GM13977 (cell line): ENCODE measurements around the gene IMPG2.

ENCODE experiments used
- DNase-seq: peaks from one replicate; pipeline ENCODE4 v3.0.0; 2012; ENCODE audit warnings: low spot score
- in situ Hi-C: fragments of 300-500 bp; cut with MboI; formaldehyde crosslinking; loops from one replicate; pipeline ENCODE4 v1.12.0; 2022; ENCODE audit warnings: low sequenced_read_pairs, low pct_unique_long_range_greater_than_20kb, mixed read lengths, inconsistent platforms; ENCODE audit not compliant: unreplicated experiment
- TF ChIP-seq, protein P1 (sequence below): IDR thresholded peaks from 2 replicates; pipeline ENCODE4 v1.5.1; 2012; ENCODE audit warnings: mild to moderate bottlenecking, control low read depth; ENCODE audit not compliant: insufficient read depth; ENCODE audit errors: extremely low read depth, missing control alignments

The IMPG2 gene

DNA sequence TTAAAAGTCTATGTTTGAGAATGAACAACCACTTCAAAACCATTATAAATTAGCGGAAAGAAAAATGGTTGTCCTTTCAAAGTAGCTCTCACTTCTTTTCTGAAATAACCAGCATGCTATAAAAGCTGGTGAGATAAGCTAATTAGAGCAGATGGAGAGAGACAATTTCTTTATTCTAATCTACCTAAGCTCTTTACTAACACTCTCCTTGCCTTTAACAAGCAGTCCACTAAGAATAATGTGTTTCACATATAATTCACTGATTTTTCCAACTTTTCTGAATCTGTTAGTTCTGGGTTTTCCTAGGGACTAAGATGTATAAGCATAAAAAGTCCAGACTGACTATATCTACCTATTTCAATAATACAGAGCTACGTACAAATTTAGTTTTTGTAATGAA lies at the start of gene IMPG2:
Gene IMPG2 (minus strand): TSS at position 101 of the 400 bp plus-strand sequence. CDS start 203 bp downstream, outside the sequence.
- no peak for DNase-seq
- TF ChIP-seq, protein P1, sequence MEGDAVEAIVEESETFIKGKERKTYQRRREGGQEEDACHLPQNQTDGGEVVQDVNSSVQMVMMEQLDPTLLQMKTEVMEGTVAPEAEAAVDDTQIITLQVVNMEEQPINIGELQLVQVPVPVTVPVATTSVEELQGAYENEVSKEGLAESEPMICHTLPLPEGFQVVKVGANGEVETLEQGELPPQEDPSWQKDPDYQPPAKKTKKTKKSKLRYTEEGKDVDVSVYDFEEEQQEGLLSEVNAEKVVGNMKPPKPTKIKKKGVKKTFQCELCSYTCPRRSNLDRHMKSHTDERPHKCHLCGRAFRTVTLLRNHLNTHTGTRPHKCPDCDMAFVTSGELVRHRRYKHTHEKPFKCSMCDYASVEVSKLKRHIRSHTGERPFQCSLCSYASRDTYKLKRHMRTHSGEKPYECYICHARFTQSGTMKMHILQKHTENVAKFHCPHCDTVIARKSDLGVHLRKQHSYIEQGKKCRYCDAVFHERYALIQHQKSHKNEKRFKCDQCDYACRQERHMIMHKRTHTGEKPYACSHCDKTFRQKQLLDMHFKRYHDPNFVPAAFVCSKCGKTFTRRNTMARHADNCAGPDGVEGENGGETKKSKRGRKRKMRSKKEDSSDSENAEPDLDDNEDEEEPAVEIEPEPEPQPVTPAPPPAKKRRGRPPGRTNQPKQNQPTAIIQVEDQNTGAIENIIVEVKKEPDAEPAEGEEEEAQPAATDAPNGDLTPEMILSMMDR: no peak

DNA sequence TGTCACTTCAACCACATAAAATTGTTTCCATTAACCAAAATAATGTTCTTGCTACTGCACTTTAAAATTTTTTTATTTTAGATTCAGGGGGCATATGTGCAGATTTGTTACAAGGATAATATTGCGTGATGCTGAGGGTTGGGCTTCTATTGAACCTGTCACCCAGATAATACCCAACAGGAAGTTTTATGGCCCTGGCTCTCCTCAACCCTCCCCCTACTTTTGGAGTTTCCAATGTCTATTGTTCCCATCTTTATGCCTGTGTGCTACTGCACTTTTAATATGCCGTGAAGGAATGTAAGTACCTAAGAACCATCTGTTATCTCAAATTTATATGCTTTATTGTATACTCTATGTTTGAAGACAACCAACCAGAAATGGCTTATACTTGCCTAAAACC lies 42.0 kb upstream of the IMPG2 start:
- in situ Hi-C loops: no loop called here
- TF ChIP-seq, protein P1: no peak
- DNase-seq: no peak

More for the DNA sequence above, at the start of gene IMPG2:
- in situ Hi-C loops: no loop called here

DNA sequence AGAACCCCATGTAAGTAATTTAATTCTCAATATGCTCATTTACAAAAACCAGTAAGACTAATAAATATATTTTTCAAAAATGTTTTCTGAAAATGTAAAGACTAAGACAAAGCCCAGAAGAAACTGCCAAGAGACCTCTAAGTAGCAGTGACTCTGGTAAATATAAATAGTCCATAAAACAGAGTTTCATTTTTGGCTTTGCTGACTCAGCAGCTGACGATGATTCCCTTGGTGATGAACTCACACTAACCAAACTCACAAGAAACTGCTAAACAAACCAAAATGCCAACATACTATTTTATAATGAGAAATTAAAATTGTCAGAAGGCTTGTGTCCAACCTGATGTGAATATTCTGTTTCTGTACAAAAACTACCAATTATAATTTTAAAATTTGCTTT lies 31.5 kb upstream of the IMPG2 start:
- in situ Hi-C loops: no loop called here
- TF ChIP-seq, protein P1: no peak
- no peak for DNase-seq

DNA sequence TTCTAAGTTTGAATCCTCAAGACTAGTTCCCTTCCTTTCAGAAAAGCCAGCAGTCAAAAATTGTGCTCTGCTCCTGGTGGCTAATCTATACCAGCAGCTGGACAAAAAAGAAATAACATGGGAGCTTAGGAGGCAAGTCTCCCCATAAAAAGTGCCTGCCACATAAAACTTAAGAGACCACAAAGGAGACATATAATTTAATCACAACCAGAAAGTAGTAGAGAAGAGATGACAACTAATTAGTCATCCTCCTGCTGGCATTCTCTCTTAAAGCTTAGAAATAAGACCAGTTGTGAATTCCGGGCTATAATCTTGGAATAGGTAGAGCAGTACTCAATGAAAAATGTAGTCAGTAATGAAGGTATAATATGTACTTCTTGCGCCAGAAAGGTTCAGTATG lies 20.2 kb upstream of the IMPG2 start:
- no peak for DNase-seq
- TF ChIP-seq, protein P1: no peak
- in situ Hi-C loops: no loop called here

DNA sequence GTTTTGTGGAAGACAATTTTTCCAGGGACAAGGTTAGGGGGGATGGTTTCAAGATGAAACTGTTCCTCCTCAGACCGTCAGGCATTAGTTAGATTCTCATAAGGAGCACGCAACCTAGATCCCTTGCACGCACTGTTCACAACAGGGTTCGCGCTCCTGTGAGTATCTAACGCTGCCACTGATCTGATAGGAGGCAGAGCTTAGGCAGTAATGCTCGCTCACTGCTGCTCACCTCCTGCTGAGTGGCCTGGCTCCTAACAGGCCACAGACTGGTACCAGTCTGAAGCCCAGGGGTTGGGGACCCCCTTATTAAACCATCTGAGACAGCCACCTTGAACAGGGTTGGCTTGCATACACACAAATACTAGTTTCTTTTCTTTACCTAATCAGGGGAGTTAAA lies 13.5 kb upstream of the IMPG2 start:
- in situ Hi-C loops: no loop called here
- no peak for DNase-seq
- TF ChIP-seq, protein P1: no peak

DNA sequence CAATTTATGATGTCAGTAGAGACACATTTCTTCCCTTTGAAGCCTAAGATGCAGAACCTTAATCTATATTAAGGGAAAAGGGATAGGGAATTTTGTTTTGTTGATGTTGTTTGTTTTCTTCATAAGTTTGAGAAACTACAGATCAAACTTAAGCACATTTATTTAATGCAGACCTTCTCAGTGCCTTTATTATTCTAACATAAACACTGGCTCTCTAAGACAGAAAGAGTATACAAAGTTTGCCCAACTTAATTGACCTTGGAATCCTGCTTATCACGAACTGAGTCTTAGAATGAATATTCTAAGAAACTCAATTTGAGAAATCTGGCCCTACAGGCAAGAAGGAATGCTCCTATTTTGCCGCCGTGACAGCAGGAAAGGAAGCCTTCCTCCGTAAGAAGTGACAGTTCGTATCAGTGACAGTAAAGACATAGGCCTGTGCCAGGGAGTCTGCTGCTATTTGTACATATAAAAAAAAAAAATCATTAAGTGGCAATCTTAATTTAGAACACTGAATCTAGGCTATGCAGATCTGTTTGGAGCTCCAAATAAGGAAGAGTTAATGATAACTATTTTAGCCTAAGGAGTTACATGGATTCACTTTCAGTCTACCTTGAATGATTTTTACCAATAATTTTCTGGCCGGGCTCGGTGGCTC lies 8.8 kb upstream of the IMPG2 start:
- in situ Hi-C loops: no loop called here
- TF ChIP-seq, protein P1: no peak
- DNase-seq: no peak
